ENCODE data around the gene APOH.

DNA sequence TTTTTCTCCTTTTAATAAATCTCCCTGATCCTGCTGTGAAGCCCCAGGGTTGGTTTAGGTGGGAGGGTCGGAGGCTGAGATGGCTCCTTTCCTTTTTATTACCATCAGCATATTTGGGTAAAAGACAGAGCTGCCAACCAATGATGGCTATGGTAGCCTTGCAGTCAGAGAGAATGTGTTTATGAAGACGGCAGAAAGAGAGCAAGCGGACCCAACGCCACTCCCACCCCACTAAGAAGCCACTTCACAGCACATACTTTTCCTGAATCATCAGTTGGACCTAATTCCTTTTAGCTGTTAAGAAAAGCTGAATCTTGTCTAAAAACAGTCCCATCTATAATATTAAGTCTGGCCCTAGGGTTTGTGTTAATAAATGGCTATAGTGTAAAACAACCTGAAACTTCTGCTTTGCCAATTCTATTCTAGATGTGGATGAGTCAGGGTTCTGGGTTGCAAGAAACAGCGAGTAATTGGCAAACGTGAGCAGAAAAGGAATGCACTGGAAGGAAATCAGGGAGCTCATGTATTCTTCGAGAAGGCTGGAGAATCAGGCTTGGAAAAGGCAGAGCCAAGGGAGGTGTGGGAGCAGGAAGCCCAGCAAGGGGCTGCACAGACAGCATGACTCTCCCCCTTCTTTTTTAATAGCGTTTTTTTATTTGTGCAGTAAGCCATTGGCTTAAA lies 39.2 kb upstream of the APOH start:
- TF ChIP-seq YY1 (IDR thresholded peaks at IDR 0.05; ENCODE audit: insufficient read depth, insufficient read length) (no peak), ZNF274 (IDR thresholded peaks at IDR 0.05; ENCODE audit: low read depth, low read length) (no peak)

All from NT2/D1 (cell line).